GM12801 (cell line): ENCODE measurements around the gene CAMTA1.

Experiments
- TF ChIP-seq, protein P1 (sequence below): IDR thresholded peaks from one replicate; pipeline ENCODE4 v1.5.1; 2011; ENCODE audit warnings: control low read depth; ENCODE audit not compliant: insufficient read length; ENCODE audit errors: extremely low read depth

Gene CAMTA1

DNA sequence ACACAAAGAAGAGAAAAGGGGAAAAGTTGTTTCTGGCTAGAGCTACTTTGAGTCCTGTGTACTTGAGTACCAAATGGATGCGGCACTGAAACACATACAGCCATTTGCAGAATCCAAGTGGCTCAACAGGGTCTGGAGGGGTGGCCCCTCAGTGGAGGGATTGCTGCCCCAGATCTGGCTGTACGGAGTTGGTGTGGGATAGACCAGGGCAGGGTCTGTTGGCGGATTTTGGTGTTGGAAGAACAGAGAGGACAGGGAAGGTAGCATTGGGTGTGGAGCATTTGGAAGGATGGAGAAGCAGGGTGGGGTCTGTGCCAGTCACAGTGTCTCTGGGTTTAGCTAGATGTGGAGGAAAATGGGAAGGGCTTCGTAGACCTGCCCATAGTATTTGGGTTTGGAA lies 220.5 kb downstream of the CAMTA1 start:
- TF ChIP-seq, protein P1, sequence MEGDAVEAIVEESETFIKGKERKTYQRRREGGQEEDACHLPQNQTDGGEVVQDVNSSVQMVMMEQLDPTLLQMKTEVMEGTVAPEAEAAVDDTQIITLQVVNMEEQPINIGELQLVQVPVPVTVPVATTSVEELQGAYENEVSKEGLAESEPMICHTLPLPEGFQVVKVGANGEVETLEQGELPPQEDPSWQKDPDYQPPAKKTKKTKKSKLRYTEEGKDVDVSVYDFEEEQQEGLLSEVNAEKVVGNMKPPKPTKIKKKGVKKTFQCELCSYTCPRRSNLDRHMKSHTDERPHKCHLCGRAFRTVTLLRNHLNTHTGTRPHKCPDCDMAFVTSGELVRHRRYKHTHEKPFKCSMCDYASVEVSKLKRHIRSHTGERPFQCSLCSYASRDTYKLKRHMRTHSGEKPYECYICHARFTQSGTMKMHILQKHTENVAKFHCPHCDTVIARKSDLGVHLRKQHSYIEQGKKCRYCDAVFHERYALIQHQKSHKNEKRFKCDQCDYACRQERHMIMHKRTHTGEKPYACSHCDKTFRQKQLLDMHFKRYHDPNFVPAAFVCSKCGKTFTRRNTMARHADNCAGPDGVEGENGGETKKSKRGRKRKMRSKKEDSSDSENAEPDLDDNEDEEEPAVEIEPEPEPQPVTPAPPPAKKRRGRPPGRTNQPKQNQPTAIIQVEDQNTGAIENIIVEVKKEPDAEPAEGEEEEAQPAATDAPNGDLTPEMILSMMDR = no peak

DNA sequence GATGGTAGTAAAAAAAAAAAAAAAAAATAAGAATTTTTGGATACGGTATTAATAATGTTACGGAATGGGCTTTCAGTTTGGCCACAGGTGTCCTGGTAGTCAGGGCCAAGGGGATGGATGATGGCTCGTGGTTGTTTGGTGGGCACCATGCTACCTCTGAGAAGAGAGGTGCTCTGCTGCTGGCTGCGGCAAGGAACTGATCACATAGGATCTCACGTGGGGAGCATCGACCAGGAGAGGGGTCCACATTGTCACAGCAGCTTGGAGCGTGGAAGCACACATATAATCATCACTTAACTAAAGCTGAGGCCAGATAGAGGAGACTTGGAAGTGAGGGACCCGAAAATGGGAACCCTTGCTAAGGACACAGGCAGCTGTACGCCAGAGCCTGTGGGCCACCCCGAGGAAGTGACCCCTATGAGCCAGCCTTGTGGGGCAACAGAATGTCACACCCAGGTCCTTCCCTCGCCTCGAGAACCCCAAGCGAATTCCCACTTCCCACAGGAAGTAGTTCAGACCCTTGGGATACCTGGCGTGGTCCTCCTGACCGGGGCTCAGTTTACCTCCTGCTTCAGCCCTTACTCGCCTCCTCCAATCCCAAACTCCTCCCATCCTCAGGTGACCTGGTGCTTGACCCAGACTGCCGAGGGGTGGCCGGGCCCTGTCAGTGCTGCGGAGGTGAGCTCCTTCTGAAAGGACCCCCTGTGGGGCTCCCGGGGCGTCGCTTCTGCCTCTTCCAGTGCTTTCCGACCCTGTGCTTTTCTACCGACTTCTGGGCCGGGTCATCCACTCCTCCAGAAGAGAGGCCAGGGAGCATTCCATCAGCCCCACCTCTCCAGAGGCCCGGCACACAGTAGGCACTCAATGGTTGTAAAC lies 222.0 kb downstream of the CAMTA1 start:
- TF ChIP-seq, protein P1 = no peak

DNA sequence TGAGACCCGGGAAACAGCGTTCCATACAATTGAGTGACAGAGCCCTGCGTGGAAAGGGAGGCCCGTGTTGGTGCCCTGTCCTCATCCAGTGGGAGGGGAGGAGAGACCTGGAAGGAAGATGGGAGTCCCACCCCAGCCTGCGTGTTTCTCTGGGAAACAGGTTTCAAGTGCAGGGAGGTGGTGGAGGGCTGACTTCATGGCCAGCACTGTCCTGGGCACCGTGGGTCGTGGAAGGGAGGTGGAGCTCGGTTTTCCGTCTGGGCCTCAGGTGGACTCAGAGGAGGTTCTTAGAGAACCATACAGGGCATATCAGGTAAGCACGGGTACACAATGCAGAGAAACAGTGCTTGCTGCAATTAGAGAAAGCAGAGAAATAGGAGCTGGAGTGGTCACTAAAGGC lies 222.6 kb downstream of the CAMTA1 start:
- TF ChIP-seq, protein P1 = no peak

DNA sequence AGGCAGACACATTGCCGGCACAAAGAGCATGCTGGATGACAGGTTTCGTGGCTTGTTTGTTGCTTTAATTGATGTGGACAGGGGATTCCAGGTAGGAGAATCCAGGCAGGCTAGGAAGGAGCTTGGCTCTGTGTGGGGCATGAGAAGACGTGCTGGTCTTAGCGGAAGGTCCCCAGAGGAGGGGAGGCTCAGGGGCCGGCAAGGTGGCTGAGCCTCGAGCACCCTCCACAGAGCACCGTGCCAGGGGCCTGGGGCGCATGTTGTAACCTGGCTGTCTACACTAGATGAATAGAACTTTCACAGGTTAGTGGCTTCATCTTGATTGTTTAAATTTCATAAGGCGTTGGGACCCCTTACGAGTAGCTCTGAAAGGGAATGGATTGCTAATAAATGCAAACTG lies 223.1 kb downstream of the CAMTA1 start:
- TF ChIP-seq, protein P1 = no peak

DNA sequence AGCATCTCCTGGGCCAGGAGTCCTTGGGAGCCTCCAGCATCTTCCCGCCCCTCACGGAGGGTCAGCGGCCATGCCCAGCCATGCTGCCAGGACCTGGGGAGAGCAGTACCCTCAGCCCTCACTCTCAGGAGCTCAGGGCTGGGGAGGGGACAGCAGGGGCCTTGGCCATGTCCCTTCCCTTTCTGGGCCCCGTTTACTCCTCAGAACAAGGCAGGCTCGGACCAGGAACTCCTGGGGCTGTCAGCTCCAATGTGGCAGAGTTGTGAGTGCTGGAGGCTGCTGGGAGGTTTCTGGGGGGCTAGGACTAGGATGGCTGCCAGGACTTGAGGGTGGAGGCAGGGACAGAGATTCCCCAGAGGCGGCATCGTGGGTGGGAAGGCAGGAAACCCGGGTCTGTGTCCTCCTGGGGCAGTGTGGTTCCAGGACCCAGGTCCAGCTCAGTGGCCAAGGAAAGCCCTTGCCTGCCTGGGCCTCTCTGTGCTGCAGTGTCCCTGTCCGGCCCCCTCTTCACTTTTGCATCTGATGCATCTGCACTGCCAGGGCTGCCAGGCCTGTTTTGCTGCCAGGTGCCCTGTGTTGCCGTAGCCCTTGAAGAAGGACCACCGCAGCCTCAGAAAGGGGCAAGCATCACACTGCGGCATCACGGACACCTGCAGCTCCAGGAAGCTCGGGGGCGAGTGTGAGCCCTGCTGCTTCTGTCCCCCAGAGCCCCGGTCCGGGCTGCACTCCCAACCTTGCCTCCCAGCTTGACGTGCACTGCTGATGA lies 223.9 kb downstream of the CAMTA1 start:
- TF ChIP-seq, protein P1 = no peak

DNA sequence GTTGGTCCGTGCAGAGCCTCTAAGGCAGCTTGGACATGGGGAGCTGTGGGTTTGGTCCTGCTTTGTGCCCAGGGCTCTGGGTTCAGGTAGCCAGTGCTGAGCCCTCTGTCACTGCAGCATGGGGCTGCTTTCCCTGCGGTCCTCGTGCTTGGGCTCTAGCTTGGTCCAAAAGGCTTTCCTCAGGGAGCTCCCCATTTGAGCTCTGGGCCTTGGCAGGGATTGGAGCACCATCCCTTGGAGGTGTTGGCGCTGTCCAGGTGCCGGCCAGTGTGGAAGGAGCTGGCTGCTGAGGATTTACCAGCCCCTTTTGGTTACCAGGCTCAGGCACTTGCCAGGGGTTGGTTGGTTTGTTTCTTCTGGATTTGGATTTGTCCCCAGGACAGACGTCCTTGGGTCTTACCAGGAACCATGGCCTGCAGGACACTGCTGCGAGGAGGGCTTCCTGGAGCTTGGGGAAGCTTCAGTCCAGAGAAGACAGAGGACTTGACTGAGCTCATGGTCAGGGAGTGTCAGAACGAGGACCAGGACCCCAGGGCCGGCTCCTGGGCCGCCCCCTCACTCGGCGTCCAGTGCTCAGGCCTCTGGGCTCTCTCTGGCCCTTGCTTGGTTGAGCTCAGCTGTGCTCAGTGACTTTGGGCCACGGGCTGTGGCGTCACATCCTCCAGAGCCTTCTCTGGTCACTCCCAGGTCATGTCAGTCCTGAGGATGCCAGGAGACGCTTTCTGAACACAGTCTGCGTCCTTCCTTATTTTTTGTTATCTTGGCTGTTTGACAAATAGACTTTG lies 224.7 kb downstream of the CAMTA1 start:
- TF ChIP-seq, protein P1 = no peak
